ENCODE measurements around the gene TBATA. TPM values are rescaled to one million over a fixed set of nuclear protein-coding genes. Genes with fewer than 3 reads are reported as not detected.

Gene TBATA
- total and polyA plus RNA-seq, 2 of the 8 experiments (the other 6 are each of a cell fraction or from before 2014, with no cell fraction given): not detected

- TF ChIP-seq EZH2 (IDR thresholded peaks at IDR 0.05; ENCODE audit: low read depth, low read length, severe bottlenecking) (no peak), CBX8 (IDR thresholded peaks at IDR 0.05; ENCODE audit: borderline replicate concordance, low read depth, low read length) (no peak), SP4 (IDR thresholded peaks at IDR 0.05; ENCODE audit: low read length) (no peak), ZNF274 (IDR thresholded peaks at IDR 0.05; ENCODE audit: borderline replicate concordance, extremely low read depth, low read length) (no peak), CTBP2 (IDR thresholded peaks at IDR 0.05; ENCODE audit: borderline replicate concordance, insufficient read depth, insufficient read length, low read length) (no peak), CHD2 (IDR thresholded peaks at IDR 0.05; ENCODE audit: low read length) (no peak)
Measured at GRCh38 chr10:70756700-70757360, 28.3 kb downstream of the TBATA start (continued).

Measured in H1 (cell line).